ENCODE measurements around the gene UGT8.

UGT8 gene

GRCh38 chr4:114691865-114692264, 93.3 kb downstream of the UGT8 start:
- TF ChIP-seq ZNF8 (CRISPR knock-in tag; IDR thresholded peaks at IDR 0.05) (no peak), ARNTL (CRISPR knock-in tag; IDR thresholded peaks at IDR 0.05; ENCODE audit: borderline replicate concordance, low read depth) (no peak), PATZ1 (CRISPR knock-in tag; IDR thresholded peaks at IDR 0.05; ENCODE audit: borderline replicate concordance) (no peak), GLIS3 (CRISPR knock-in tag; IDR thresholded peaks at IDR 0.05) (no peak), CSDC2 (CRISPR knock-in tag; IDR thresholded peaks at IDR 0.05) (no peak), CREB5 (CRISPR knock-in tag; IDR thresholded peaks at IDR 0.05; ENCODE audit: low read depth) (no peak), BACH2 (CRISPR knock-in tag; IDR thresholded peaks at IDR 0.05; ENCODE audit: borderline replicate concordance) (no peak), ZFP30 (CRISPR knock-in tag; IDR thresholded peaks at IDR 0.05) (no peak), ZFP3 (CRISPR knock-in tag; IDR thresholded peaks at IDR 0.05) (no peak), PPARA (CRISPR knock-in tag; IDR thresholded peaks at IDR 0.05; ENCODE audit: borderline replicate concordance) (no peak), ZNF565 (CRISPR knock-in tag; conservative IDR thresholded peaks at IDR 0.05; ENCODE audit: low read depth) (no peak), OSR1 (CRISPR knock-in tag; IDR thresholded peaks at IDR 0.05) (no peak), POU6F1 (CRISPR knock-in tag; IDR thresholded peaks at IDR 0.05; ENCODE audit: borderline replicate concordance, low read depth) (no peak), ISL1 (CRISPR knock-in tag; IDR thresholded peaks at IDR 0.05) (no peak), ZC3H10 (CRISPR knock-in tag; IDR thresholded peaks at IDR 0.05) (no peak), CSRNP3 (CRISPR knock-in tag; IDR thresholded peaks at IDR 0.05) (no peak), ESRRG (CRISPR knock-in tag; IDR thresholded peaks at IDR 0.05) (no peak), RARB (CRISPR knock-in tag; IDR thresholded peaks at IDR 0.05) (no peak), TSHZ2 (CRISPR knock-in tag; IDR thresholded peaks at IDR 0.05) (no peak), SNAI2 (CRISPR knock-in tag; IDR thresholded peaks at IDR 0.05) (no peak)
- ATAC-seq = no peak

- no peak for ATAC-seq
- TF ChIP-seq TSHZ2 (CRISPR knock-in tag; IDR thresholded peaks at IDR 0.05) = no peak
- TF ChIP-seq ZC3H10 (CRISPR knock-in tag; IDR thresholded peaks at IDR 0.05) = no peak
- TF ChIP-seq ZNF8 (CRISPR knock-in tag; IDR thresholded peaks at IDR 0.05) = no peak
- no peak for TF ChIP-seq ZFP3 (CRISPR knock-in tag; IDR thresholded peaks at IDR 0.05)
- TF ChIP-seq BACH2 (CRISPR knock-in tag; IDR thresholded peaks at IDR 0.05; ENCODE audit: borderline replicate concordance) = no peak
- TF ChIP-seq TOX (CRISPR knock-in tag; IDR thresholded peaks at IDR 0.05; ENCODE audit: borderline replicate concordance) = no peak
- no peak for TF ChIP-seq RARB (CRISPR knock-in tag; IDR thresholded peaks at IDR 0.05)
- TF ChIP-seq GLIS3 (CRISPR knock-in tag; IDR thresholded peaks at IDR 0.05) = no peak
- no peak for TF ChIP-seq ZFP30 (CRISPR knock-in tag; IDR thresholded peaks at IDR 0.05)
- TF ChIP-seq CREB5 (CRISPR knock-in tag; IDR thresholded peaks at IDR 0.05; ENCODE audit: low read depth) = no peak
Observed at GRCh38 chr4:114692958-114693357, 94.4 kb downstream of the UGT8 start.

All from SK-N-SH treated with all-trans-retinoic acid at 6 μM for 48 hours (cell line).